ENCODE data around the gene WDFY3.

Gene WDFY3

GRCh38 chr4:84814094-84814750, 152.3 kb downstream of the WDFY3 start:
- TF ChIP-seq EP300 (IDR thresholded peaks at IDR 0.05; ENCODE audit: borderline replicate concordance) (no peak), RAD21 (IDR thresholded peaks at IDR 0.05; ENCODE audit: low read depth) (no peak), TCF12 (IDR thresholded peaks at IDR 0.05; ENCODE audit: low read depth) (no peak), CEBPB (IDR thresholded peaks at IDR 0.05) (no peak), ZBTB7A (IDR thresholded peaks at IDR 0.05; ENCODE audit: low read depth) (no peak), NFIC (IDR thresholded peaks at IDR 0.05) (no peak), TEAD4 (IDR thresholded peaks at IDR 0.05) (no peak), USF1 (IDR thresholded peaks at IDR 0.05) (no peak), MAX (IDR thresholded peaks at IDR 0.05) (no peak), CREB1 (IDR thresholded peaks at IDR 0.05; ENCODE audit: low read depth) (no peak), REST (IDR thresholded peaks at IDR 0.05; ENCODE audit: low read depth) (no peak), TAF1 (IDR thresholded peaks at IDR 0.05; ENCODE audit: low read depth) (no peak), YY1 (IDR thresholded peaks at IDR 0.05; ENCODE audit: low read depth) (no peak), EGR1 (IDR thresholded peaks at IDR 0.05) (no peak)

- TF ChIP-seq MAX (IDR thresholded peaks at IDR 0.05) (no peak), TAF1 (IDR thresholded peaks at IDR 0.05; ENCODE audit: low read depth) (no peak), YY1 (IDR thresholded peaks at IDR 0.05; ENCODE audit: low read depth) (no peak), CREB1 (IDR thresholded peaks at IDR 0.05; ENCODE audit: low read depth) (no peak), TEAD4 (IDR thresholded peaks at IDR 0.05) (no peak), RAD21 (IDR thresholded peaks at IDR 0.05; ENCODE audit: low read depth) (no peak), REST (IDR thresholded peaks at IDR 0.05; ENCODE audit: low read depth) (no peak), NFIC (IDR thresholded peaks at IDR 0.05) (no peak), ZBTB7A (IDR thresholded peaks at IDR 0.05; ENCODE audit: low read depth) (no peak), USF1 (IDR thresholded peaks at IDR 0.05) (no peak), EGR1 (IDR thresholded peaks at IDR 0.05) (no peak), FOXM1 (IDR thresholded peaks at IDR 0.05; ENCODE audit: borderline replicate concordance, low read depth) (no peak), TCF12 (IDR thresholded peaks at IDR 0.05; ENCODE audit: low read depth) (no peak), CEBPB (IDR thresholded peaks at IDR 0.05) (no peak), EP300 (IDR thresholded peaks at IDR 0.05; ENCODE audit: borderline replicate concordance) (no peak)
Measured at GRCh38 chr4:84809946-84810345, 156.5 kb downstream of the WDFY3 start.

- TF ChIP-seq CEBPB (IDR thresholded peaks at IDR 0.05) (no peak), TAF1 (IDR thresholded peaks at IDR 0.05; ENCODE audit: low read depth) (no peak), NFIC (IDR thresholded peaks at IDR 0.05) (no peak), TEAD4 (IDR thresholded peaks at IDR 0.05) (no peak)
Measured at GRCh38 chr4:84808332-84808731, 158.2 kb downstream of the WDFY3 start.

- TF ChIP-seq TAF1 (IDR thresholded peaks at IDR 0.05; ENCODE audit: low read depth), result no peak
- no peak for TF ChIP-seq YY1 (IDR thresholded peaks at IDR 0.05; ENCODE audit: low read depth)
- no peak for TF ChIP-seq ZBTB7A (IDR thresholded peaks at IDR 0.05; ENCODE audit: low read depth)
- no peak for TF ChIP-seq USF1 (IDR thresholded peaks at IDR 0.05)
- no peak for TF ChIP-seq TCF12 (IDR thresholded peaks at IDR 0.05; ENCODE audit: low read depth)
- no peak for TF ChIP-seq CREB1 (IDR thresholded peaks at IDR 0.05; ENCODE audit: low read depth)
- no peak for TF ChIP-seq CEBPB (IDR thresholded peaks at IDR 0.05)
- TF ChIP-seq NFIC (IDR thresholded peaks at IDR 0.05), result no peak
- TF ChIP-seq MAX (IDR thresholded peaks at IDR 0.05), result no peak
- no peak for TF ChIP-seq TEAD4 (IDR thresholded peaks at IDR 0.05)
- TF ChIP-seq FOXM1 (IDR thresholded peaks at IDR 0.05; ENCODE audit: borderline replicate concordance, low read depth), result no peak
- no peak for TF ChIP-seq RAD21 (IDR thresholded peaks at IDR 0.05; ENCODE audit: low read depth)
- TF ChIP-seq EP300 (IDR thresholded peaks at IDR 0.05; ENCODE audit: borderline replicate concordance), result no peak
- no peak for TF ChIP-seq REST (IDR thresholded peaks at IDR 0.05; ENCODE audit: low read depth)
Measured at GRCh38 chr4:84804136-84804535, 162.4 kb downstream of the WDFY3 start.
